Measurements from ENCODE around the gene ZNF112.

GRCh38 chr19:44344255-44344654 lies 12.2 kb downstream of the ZNF112 start:
- TF ChIP-seq CTCF (IDR thresholded peaks at IDR 0.05; ENCODE audit: poor library complexity) (no peak), EZH2 (IDR thresholded peaks at IDR 0.05; ENCODE audit: borderline replicate concordance) (no peak)

Data from hepatocyte (in vitro differentiated cells).